Activated CD4-positive, alpha-beta T cell treated with anti-CD3 and anti-CD28 coated beads, Interleukin-2, amount 50 U/mL, for 24 hours (primary cell): Measurements from ENCODE around the gene HPRT1.
"Not testable (repeated sequence)": the region's sequence is repeated elsewhere in the genome, so short reads cannot be mapped to it uniquely, and the experiment has no call there.

Experiments
- DNase-seq, 2 donors: peaks; one replicate each; pipeline ENCODE4 v3.0.0-alpha.2; 2020; ENCODE audit warnings: low read depth in 1 of 2, low spot score in 1 of 2

HPRT1 gene, protein sequence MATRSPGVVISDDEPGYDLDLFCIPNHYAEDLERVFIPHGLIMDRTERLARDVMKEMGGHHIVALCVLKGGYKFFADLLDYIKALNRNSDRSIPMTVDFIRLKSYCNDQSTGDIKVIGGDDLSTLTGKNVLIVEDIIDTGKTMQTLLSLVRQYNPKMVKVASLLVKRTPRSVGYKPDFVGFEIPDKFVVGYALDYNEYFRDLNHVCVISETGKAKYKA

DNA sequence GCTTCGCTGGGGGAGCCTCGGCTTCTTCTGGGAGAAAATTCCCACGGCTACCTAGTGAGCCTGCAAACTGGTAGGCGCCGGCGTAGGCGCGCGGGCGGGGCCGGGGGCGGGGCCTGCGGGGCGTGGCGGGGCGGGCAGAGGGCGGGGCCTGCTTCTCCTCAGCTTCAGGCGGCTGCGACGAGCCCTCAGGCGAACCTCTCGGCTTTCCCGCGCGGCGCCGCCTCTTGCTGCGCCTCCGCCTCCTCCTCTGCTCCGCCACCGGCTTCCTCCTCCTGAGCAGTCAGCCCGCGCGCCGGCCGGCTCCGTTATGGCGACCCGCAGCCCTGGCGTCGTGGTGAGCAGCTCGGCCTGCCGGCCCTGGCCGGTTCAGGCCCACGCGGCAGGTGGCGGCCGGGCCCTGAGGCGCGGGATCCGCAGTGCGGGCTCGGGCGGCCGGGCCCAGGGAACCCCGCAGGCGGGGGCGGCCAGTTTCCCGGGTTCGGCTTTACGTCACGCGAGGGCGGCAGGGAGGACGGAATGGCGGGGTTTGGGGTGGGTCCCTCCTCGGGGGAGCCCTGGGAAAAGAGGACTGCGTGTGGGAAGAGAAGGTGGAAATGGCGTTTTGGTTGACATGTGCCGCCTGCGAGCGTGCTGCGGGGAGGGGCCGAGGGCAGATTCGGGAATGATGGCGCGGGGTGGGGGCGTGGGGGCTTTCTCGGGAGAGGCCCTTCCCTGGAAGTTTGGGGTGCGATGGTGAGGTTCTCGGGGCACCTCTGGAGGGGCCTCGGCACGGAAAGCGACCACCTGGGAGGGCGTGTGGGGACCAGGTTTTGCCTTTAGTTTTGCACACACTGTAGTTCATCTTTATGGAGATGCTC, at the start of gene HPRT1:
HPRT1 (plus strand) TSS at position 161 of the 857 bp plus-strand sequence; CDS start at position 308, 147 bp downstream.
- peak; percentile 43 to 54 for DNase-seq

DNA sequence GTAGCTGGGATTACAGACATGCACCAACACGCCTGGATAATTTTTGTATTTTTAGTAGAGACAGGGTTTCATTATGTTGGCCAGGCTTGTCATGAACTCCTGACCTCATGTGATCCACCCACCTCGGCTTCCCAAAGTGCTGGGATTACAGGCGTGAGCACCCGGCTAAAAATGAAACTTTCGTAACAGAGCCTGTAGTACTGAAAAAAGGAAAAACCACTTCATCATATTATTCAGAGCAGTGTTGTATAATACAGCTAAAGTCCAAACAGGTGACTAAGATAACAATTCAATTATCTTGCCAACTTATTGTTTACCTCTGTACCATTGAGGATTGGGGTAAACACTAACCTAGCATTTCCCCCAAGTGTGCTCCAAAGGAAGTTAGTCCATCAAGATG, 43.9 kb upstream of the HPRT1 start:
- DNase-seq = no peak

DNA sequence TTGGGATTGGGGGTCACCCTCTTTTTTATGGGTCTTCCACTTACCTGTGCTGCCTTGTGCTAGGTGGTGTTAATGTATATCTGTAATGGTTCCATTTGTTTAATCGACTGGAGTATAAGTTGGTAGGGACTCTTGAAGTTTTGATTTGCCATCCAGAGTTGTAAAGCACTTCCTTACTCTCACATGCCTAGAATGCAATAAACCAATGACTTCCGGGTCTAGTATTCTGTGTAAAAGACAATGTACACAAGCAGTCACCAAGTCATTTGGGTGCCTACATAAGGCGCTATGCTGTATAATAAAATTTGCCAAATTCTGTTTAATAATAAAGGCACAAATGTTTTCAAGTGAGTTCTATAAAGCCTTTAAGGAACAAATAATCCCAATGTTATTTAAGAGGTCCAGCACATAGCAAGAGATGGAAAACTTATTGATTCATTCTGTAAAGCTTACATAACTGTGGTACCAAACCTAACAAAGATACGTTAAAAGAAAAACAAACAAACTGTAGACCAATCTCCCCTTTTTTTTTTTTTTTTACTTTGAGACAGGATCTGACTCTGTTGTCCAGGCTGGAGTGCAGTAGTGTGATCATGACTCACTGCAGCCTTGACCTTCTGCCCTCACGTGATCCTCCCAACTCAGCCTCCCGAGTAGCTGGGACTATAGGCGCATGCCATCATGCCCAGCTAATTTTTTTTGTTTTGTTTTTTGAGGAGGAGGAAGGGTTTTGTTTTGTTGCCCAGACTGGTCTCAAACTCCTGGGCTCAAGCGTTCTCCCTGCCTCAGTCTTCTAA, 41.5 kb upstream of the HPRT1 start:
- DNase-seq = no peak

DNA sequence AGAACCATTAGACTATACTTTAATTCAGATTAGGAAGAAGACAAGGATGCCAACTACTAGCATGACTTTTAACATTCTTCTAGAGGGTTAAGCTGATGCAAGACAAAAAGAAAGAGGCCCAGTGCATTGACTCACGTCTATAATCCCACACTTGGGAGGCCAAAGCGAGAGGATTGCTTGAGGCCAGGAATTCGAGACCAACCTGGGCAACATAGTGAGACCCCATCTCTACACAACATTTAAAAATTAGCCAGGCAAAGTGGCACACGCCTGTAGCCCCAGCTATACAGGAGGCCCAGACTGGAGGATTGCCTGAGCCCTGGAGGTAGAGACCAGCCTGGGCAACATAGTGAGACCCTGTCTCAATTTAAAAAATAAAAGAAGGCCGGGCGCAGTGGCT, 40.2 kb upstream of the HPRT1 start:
- no peak for DNase-seq

DNA sequence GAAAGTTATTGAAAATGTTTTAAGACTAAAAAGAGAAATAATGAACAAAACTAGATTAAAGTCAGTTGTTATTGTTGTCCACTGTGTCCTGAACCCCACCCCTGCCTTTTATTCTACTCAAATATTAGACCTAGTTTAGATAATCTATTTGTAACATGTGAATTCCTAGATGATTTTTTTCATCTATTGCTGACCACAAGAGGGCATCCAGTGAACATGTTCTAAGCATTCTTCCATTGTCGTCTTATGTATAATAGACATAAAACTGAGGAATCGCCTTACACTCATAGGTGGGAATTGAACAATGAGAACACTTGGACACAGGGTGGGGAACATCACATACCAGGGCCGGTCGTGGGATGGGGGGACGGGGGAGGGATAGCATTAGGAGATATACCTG, 36.4 kb upstream of the HPRT1 start:
- DNase-seq = no peak

DNA sequence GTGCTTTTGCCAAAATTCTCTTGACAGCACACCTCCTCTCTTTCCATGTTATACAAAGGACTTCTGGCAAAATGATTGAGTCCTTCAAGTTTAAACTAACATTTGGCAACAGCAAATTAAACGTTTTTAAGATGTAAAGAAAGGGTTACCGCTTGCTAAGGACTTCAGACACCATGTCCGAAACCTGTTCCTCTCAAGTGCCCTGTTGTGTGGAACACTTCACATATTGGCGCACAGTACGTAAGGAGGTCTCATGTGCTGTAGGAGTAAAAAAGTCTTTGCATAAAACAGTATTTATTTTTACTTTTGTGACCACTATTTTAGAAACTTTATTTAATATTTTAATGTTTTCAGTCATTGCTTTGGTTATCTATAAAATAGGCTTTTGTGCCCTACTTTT, 33.7 kb upstream of the HPRT1 start:
- no peak for DNase-seq

DNA sequence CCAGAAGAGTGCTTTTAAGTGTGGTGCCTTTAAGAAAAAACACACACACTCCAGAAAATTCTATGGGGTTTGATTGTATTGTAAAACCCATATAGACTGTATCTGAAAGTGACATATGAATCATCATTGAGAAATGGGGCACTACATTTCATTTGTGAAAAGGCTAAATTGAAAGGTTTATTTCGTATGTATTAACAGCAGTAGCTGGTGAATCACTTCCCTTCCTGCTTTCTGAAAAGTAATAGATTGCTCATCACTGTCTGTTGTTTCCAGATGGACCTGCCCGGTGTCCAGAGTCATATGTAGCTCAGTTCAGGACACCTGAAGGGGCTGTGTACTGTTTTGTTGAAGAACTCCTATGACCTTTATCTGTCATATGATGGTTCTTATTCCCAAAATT, 28.1 kb upstream of the HPRT1 start:
- no peak for DNase-seq

DNA sequence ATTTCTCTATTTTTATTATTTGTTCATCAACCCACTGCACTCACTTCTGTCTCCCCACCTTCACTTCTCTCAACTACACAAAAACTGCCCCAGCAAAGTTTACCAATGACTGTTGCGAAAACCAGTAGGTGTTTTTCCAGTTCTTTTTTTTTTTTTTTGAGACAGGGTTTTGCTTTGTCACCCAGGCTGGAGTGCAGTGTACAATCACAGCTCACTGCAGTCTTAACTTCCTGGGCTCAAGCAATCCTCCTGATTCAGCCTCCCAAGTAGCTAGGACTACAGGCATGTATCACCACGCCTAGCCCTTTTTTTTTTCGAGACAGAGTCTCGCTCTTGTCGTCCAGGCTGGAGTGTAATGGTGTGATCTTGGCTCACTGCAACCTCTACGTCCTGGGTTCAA, 24.1 kb upstream of the HPRT1 start:
- DNase-seq = no peak

DNA sequence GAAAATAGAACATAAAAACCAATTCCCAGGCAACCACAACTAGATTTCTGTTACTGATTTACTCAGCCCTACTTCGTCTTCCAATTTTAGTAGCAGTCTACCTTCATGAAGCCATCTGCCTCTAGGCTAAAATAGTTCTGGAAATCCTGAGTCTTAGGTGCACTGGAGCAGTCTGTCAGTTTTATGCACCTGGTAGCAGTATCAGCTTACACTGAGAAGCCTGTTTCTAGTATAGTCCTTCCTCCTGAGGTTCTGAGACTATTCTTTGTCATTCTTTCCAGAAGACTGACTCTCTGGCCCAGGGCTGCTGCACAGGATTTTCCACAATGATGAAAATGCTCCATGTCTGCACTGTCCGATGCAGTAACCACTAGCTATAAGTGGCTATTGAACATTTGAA, 16.9 kb upstream of the HPRT1 start:
- DNase-seq = no peak

DNA sequence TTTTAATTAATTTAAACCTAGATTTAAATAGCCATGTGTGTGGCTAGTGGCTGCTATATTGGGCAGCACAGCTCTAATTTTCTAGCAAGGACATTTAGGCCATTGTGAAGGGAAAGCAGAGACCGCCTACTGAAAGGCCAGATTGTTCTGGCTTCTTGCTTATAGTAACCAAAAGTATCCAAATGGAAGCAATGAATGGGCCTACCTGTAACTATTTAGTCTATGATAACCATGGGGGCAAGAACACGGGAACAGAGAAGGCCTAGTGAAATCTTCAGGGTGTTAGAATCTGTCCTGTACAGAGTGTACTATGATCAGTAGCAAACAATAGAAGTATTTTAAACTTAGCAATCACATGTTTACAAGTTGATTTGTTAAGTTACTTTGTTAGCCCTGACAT, 16.5 kb upstream of the HPRT1 start:
- no peak for DNase-seq

DNA sequence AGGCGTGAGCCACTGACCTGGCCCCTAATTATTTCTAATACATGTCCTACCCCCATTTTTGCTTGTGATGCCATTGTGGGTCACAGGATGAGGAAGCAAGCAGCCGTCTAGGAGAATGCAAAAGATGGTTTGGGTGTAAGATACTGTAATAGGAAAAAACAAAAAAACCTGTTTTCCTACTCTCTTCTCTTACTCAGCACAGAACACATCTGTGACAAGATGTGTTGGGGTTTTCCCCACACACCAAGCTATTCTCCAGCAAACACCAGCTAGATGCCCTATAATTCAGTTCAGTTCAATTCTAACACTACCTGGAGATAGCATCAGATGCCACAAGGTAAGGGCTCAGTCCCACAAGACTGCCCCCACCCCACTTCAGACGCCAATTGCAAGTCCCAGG, 15.3 kb upstream of the HPRT1 start:
- no peak for DNase-seq

DNA sequence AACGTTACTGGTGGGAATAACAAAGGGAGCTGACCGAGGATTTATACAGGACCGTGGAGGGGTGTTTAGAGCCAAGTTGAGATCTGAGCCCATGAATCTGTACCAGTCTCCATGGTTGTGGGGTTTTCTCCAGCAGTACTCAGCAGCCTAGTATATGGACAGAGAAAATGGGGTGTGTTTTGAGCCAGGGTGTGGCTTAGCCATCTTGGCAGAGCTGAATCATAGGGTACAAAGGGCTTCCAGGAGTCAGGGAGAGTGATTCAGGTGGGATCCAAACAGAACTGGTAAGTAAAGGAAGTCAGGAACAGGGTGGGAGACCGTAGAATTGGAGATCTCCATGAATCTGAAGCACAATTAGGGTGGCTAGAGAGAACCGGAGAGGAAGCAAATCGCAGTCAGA, 7.4 kb upstream of the HPRT1 start:
- DNase-seq = no peak

DNA sequence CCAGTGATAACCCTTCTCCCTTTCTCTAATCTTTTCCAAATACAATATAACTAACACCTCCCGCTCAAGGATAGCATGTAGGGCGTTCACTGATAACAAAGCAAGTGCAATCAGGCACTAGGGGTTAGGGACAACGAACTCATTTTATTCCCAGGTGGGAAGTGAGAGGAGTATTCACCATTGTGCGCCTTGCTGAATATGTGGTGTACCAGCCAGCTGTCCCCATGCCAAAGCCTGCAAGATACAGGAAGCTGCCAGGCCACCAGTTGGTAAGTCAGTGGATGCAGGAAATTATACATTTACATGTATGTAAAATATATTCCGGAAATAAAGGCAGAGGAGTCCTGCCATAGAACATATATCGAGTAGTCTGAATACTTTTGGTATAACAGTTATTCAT, 6.3 kb upstream of the HPRT1 start:
- DNase-seq = no peak

DNA sequence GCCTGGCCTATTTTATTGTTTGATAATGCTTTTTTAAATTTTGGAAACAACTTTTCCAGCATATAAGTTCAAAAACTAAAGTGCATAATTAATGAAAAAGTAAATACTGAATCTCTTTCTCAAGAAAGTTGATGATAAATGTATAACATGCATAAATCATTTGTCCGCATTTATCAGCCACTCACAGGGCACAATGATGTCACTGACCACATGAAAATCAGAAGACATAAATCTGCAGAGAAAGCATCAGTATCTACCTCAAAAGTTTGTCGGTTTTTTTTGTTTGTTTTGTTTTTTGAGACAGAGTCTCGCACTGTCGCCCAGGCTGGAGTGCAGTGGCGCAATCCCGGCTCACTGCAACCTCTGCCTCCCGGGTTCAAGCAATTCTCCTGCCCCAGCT, 5.5 kb upstream of the HPRT1 start:
- no peak for DNase-seq

DNA sequence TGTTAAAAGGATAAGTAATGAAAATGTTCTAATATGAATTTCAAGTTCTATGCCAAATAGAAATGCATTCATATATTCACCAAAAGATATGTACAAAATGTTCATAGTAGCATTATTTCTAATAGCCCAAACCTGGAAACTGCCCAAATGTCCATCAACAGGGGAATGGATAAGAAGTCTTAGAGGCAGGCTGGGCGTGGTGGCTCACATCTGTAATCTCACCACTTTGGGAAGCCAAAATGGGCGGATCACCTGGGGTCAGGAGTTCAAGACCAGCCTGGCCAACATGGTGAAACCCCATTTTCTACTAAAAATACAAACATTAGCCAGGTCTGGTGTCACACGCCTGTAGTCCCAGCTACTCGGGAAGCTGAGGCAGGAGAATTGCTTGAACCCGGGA, 2.3 kb upstream of the HPRT1 start:
- no peak for DNase-seq

DNA sequence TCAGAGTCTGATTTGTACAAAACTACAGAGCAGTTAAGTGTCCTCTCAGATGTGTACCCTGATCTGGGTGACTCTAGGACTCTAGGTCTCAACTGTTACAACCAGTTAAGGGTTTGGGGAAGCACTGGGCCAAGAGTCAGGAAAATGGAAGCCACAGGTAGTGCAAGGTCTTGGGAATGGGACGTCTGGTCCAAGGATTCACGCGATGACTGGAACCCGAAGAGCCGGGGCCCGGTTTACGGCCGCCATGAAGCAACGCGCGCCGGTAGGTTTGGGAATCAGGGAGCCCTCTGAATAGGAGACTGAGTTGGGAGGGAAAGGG, 321 bp upstream of the HPRT1 start:
- DNase-seq = no peak

DNA sequence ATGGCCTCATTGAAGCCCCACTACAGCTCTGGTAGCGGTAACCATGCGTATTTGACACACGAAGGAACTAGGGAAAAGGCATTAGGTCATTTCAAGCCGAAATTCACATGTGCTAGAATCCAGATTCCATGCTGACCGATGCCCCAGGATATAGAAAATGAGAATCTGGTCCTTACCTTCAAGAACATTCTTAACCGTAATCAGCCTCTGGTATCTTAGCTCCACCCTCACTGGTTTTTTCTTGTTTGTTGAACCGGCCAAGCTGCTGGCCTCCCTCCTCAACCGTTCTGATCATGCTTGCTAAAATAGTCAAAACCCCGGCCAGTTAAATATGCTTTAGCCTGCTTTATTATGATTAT, 876 bp downstream of the HPRT1 start:
- DNase-seq = no peak

DNA sequence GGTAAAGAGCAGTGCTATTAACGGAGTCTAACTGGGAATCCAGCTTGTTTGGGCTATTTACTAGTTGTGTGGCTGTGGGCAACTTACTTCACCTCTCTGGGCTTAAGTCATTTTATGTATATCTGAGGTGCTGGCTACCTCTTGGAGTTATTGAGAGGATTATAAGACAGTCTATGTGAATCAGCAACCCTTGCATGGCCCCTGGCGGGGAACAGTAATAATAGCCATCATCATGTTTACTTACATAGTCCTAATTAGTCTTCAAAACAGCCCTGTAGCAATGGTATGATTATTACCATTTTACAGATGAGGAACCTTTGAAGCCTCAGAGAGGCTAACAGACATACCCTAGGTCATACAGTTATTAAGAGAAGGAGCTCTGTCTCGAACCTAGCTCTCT, 1.5 kb downstream of the HPRT1 start:
- no peak for DNase-seq

DNA sequence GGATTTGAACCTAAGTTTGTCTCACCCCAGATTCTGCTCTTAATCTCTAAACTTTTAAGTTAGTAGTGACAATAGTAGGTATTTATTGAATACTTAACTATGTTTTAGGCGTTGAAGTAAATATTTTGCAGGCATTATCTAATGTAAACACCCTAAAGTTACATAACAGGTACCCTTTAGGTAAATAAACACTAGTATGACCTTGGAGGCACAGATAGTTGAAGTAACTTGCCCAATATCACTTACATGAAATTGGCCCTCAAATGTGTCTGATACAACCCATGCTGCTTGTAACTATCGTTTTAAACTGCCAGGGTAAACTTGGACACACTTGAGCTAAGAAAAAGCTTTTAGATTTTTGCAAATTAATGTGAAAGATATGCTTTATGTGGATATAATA, 3.0 kb downstream of the HPRT1 start:
- no peak for DNase-seq

DNA sequence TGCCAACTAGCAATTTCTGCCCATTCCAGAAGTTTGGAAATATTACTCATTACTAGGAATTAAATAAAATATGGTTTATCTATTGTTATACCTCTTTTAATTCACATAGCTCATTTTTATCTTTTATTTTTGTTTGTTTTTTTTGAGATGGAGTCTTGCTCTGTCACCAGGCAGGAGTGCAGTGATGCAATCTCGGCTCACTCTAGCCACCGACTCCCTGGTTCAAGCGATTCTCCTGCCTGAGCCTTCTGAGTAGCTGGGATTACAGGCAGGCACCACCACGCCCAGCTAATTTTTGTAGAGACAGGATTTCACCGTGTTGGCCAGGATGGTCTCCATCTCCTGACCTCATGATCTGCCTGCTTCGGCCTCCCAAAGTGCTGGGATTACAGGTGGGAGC, 4.5 kb downstream of the HPRT1 start:
- not testable (repeated sequence) for DNase-seq

DNA sequence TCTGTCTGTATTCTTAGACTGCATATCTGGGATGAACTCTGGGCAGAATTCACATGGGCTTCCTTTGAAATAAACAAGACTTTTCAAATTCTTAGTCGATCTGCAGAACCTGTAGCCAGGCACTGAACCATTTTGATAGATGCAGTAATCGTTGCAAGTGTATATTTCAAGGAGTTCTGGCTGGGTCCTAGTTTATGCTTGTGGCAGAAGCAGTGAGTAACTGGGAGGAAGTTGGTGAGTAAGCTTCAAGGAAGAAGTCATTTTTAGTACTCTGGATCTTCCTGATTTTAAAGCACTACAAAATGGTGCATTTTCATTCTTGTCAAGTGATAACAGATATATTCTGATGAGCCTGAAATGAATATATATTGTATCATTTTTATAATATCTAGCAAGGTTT, 9.5 kb downstream of the HPRT1 start:
- DNase-seq = no peak

DNA sequence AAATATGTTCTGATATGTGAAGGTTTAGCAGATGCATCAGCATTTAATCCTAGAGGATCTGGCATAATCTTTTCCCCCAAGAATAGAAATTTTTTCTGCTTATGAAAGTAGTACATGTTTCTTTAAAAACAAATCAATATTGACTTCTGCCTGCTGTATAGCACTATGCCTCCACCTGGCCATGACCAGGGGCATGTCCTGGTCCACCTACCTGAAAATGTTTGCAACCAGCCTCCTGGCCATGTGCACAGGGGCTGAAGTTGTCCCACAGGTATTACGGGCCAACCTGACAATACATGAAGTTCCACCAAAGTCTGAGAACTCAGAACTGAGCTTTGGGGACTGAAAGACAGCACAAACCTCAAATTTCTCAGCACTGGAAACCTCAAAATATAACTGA, 10.0 kb downstream of the HPRT1 start:
- DNase-seq = no peak
